IMR-90 (cell line): ENCODE data around the gene DOCK10. TPM values are rescaled to one million over a fixed set of nuclear protein-coding genes. Genes with fewer than 3 reads are reported as not detected.

Source experiments
- ATAC-seq: fragments of 200-7000 bp; cut with Tn5 transposase; 2 replicates; pipeline ENCODE4 v1.9.1; 2020; ENCODE audit warnings: low read depth, mild to moderate bottlenecking, moderate library complexity
- BruUV-seq: library from RNA; stranded (reverse); fragments of 400-500 nt; replicated peaks from 2 replicates; lab custom pipeline; 2021; lab: Mats Ljungman, UMichigan
- CTCF ChIA-PET: fragments of 300-600 bp; formaldehyde crosslinking; extraction: SDS; loops from one replicate; lab custom pipeline; 2021; ENCODE audit warnings: antibody characterized with exemption; lab: Yijun Ruan, JAX
- POLR2A ChIA-PET: fragments of 300-600 bp; sonication (Branson Sonifier 250); formaldehyde crosslinking; loops from one replicate; lab custom pipeline; 2022; ENCODE audit warnings: antibody characterized with exemption; ENCODE audit not compliant: unreplicated experiment; lab: Charles Lee
- DNase-seq: peaks from one replicate; pipeline ENCODE4 v3.0.0; 2013
- H2AFZ ChIP-seq: replicated peaks from 2 replicates; pipeline ENCODE3; 2013; ENCODE audit warnings: low read length, mild to moderate bottlenecking; ENCODE audit not compliant: poor library complexity
- H2AK5ac ChIP-seq: 2 replicates; pipeline ENCODE4 v1.6.1; 2013; ENCODE audit warnings: low read depth, low read length, inconsistent platforms
- H2AK9ac ChIP-seq: replicated peaks from 2 replicates; pipeline ENCODE3; 2013; ENCODE audit warnings: mild to moderate bottlenecking, low read depth, low read length, moderate library complexity; ENCODE audit not compliant: poor library complexity
- H2BK120ac ChIP-seq: 2 replicates; pipeline ENCODE4 v1.6.1; 2013; ENCODE audit warnings: low read depth, low read length, inconsistent platforms
- H2BK15ac ChIP-seq: 3 replicates; pipeline ENCODE4 v1.6.1; 2013; ENCODE audit warnings: low read depth, low read length, inconsistent platforms
- H2BK20ac ChIP-seq: 2 replicates; pipeline ENCODE4 v1.6.1; 2013; ENCODE audit warnings: low read depth, mild to moderate bottlenecking, inconsistent platforms, low read length, moderate library complexity
- H2BK5ac ChIP-seq: 2 replicates; pipeline ENCODE4 v1.6.1; 2013; ENCODE audit warnings: mild to moderate bottlenecking, low read depth, low read length, inconsistent platforms; ENCODE audit not compliant: poor library complexity, severe bottlenecking
- H3K14ac ChIP-seq: replicated peaks from 2 replicates; pipeline ENCODE4 v1.6.1; 2013; ENCODE audit warnings: low read depth, low read length, inconsistent platforms
- H3K18ac ChIP-seq: 2 replicates; pipeline ENCODE4 v1.6.1; 2013; ENCODE audit warnings: low read depth, low read length, control low read depth
- H3K23ac ChIP-seq: 2 replicates; pipeline ENCODE4 v1.6.1; 2013; ENCODE audit warnings: low read depth, low read length, inconsistent platforms
- H3K27ac ChIP-seq: 2 replicates; pipeline ENCODE4 v1.5.1; 2013; ENCODE audit warnings: mild to moderate bottlenecking, control low read depth, low read length; ENCODE audit not compliant: insufficient read depth
- H3K27me3 ChIP-seq: 2 replicates; pipeline ENCODE4 v1.6.1; 2013; ENCODE audit warnings: low read length; ENCODE audit not compliant: control insufficient read depth, insufficient read depth
- H3K36me3 ChIP-seq: 2 replicates; pipeline ENCODE4 v1.6.1; 2013; ENCODE audit warnings: low read length, mixed read lengths; ENCODE audit not compliant: control insufficient read depth, insufficient read depth
- H3K4ac ChIP-seq: 2 replicates; pipeline ENCODE4 v1.6.1; 2013; ENCODE audit warnings: low read depth, low read length, inconsistent platforms
- H3K4me1 ChIP-seq: 2 replicates; pipeline ENCODE4 v1.6.1; 2013; ENCODE audit warnings: low read length, mixed read lengths; ENCODE audit not compliant: control insufficient read depth, insufficient read depth
- H3K4me2 ChIP-seq: 2 replicates; pipeline ENCODE4 v1.6.1; 2013; ENCODE audit warnings: low read depth, mild to moderate bottlenecking, control low read depth, low read length, moderate library complexity
- H3K4me3 ChIP-seq: 2 replicates; pipeline ENCODE4 v1.5.1; 2013; ENCODE audit warnings: low read depth, mild to moderate bottlenecking, control low read depth, low read length, moderate library complexity; ENCODE audit not compliant: insufficient read depth
- H3K56ac ChIP-seq: 2 replicates; pipeline ENCODE4 v1.6.1; 2013; ENCODE audit warnings: low read length, inconsistent platforms; ENCODE audit not compliant: insufficient read depth; ENCODE audit errors: extremely low read depth
- H3K79me1 ChIP-seq, 2 experiments: 2 replicates each; pipeline ENCODE4 v1.6.1; 2013; ENCODE audit warnings: low read length in 2 of 2, inconsistent platforms in 1 of 2, low read depth in 1 of 2
- H3K9ac ChIP-seq: 2 replicates; pipeline ENCODE4 v1.6.1; 2013; ENCODE audit warnings: low read depth, low read length, control low read depth
- H3K9me1 ChIP-seq: 2 replicates; pipeline ENCODE4 v1.6.1; 2013; ENCODE audit warnings: low read length, inconsistent platforms; ENCODE audit not compliant: insufficient read depth
- H3K9me3 ChIP-seq: 2 replicates; pipeline ENCODE4 v1.6.1; 2013; ENCODE audit warnings: low read length; ENCODE audit not compliant: control insufficient read depth, insufficient read depth
- H4K20me1 ChIP-seq: 2 replicates; pipeline ENCODE4 v1.6.1; 2013; ENCODE audit warnings: low read length, inconsistent platforms; ENCODE audit not compliant: insufficient read depth
- H4K5ac ChIP-seq: 2 replicates; pipeline ENCODE4 v1.6.1; 2013; ENCODE audit warnings: mild to moderate bottlenecking, low read depth, low read length, control low read depth
- H4K8ac ChIP-seq, 2 experiments: 2 replicates each; pipeline ENCODE4 v1.6.1; 2013; ENCODE audit warnings: low read depth in 2 of 2, low read length in 2 of 2, control low read depth in 1 of 2, inconsistent platforms in 1 of 2
- H4K91ac ChIP-seq: 2 replicates; pipeline ENCODE4 v1.6.1; 2013; ENCODE audit warnings: low read depth, low read length, inconsistent platforms; ENCODE audit not compliant: insufficient read depth
- NFE2L2 ChIP-seq: fragments of 150-350 bp; IDR thresholded peaks from 2 replicates; pipeline ENCODE4 v1.6.1; 2016; ENCODE audit warnings: low read depth, mild to moderate bottlenecking, low read length
- SMC3 ChIP-seq: fragments of 150-350 bp; IDR thresholded peaks from 2 replicates; pipeline ENCODE4 v1.6.1; 2016; ENCODE audit warnings: low read depth, mild to moderate bottlenecking, antibody characterized with exemption, low read length, moderate library complexity
- WGBS, 2 experiments: methylation state at CpG; one replicate each; pipeline versions ENCODE4 v1.1.5 to v1.1.7; 2013; ENCODE audit warnings: missing lambda C conversion rate in 2 of 2; ENCODE audit not compliant: insufficient read length in 1 of 2; ENCODE audit errors: extremely low coverage in 2 of 2; 5-methylcytosine and 5-hydroxymethylcytosine counted together
- dilution Hi-C: fragments of 300-500 bp; cut with HindIII; formaldehyde crosslinking; loops from one replicate; pipeline ENCODE4 v1.14.3; 2018; ENCODE audit warnings: low sequenced_read_pairs; ENCODE audit not compliant: unreplicated experiment
- in situ Hi-C: fragments of 300-500 bp; cut with MboI; formaldehyde crosslinking; loops from 3 replicates; pipeline ENCODE4 v1.14.3; 2019; ENCODE audit warnings: low sequenced_read_pairs, inconsistent platforms, mixed read lengths
- intact Hi-C: fragments of 100-400 bp; cut with micrococcal nuclease; formaldehyde crosslinking; loops from 2 replicates; pipeline ENCODE4 v1.10.0; 2022
- polyA plus RNA-seq, 3 experiments: library from polyadenylated mRNA; depleted of rRNA; stranded (reverse); fragments of >200 nt; gene quantifications; 2 replicates each; pipeline ENCODE4 v1.2.3, GENCODE V29; 2012; ENCODE audit warnings: low replicate concordance in 1 of 3
- total RNA-seq: library from RNA; depleted of rRNA; stranded (reverse); fragments of >200 nt; gene quantifications from 2 replicates; pipeline ENCODE4 v1.2.3, GENCODE V29; 2012
- TF ChIP-seq, protein P1 (sequence below): conservative IDR thresholded peaks from 2 replicates; pipeline ENCODE4 v1.5.1; 2012; ENCODE audit warnings: mild to moderate bottlenecking, low read depth, low read length, improper control_type of control experiment

Gene DOCK10
- total and polyA plus RNA-seq, 2 of the 4 experiments (the other 2 are of a cell fraction) = 58.6 to 75.3 TPM

DNA sequence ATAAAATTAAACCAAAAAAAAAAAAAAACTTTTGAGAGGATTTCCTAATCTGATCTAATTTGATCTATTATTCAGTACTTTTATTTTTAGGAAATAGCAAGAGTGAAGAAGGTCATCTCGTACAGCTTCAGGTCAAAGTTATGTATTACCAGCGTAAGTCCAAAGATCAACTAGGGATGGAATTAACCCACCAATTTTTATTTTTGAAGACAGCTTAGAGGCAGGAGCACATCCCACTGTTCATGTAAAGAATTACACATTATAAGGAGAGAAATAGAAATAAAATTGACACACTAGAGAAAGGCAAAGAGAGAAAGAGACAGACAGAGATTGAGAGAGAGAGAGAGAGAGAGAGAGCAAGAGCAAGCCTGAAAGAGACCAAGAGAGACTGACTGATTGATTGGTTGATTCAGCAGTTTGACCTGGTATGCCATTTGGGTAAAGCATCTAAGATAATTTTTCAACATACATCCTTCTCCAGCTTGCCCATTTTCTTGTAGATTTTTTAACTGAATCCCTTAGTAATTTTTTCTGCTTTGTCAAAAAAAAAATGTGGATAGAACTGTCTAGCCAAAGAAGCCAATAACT, 25.1 kb downstream of the DOCK10 start:
- no peak overlapping the region for H4K91ac ChIP-seq
- no peaks in the 10 kb centered on the region for H3K27me3 ChIP-seq
- no peak for ATAC-seq
- no peak overlapping the region for H3K27ac ChIP-seq
- no peak for TF ChIP-seq SMC3
- TF ChIP-seq NFE2L2 = no peak
- TF ChIP-seq, protein P1, sequence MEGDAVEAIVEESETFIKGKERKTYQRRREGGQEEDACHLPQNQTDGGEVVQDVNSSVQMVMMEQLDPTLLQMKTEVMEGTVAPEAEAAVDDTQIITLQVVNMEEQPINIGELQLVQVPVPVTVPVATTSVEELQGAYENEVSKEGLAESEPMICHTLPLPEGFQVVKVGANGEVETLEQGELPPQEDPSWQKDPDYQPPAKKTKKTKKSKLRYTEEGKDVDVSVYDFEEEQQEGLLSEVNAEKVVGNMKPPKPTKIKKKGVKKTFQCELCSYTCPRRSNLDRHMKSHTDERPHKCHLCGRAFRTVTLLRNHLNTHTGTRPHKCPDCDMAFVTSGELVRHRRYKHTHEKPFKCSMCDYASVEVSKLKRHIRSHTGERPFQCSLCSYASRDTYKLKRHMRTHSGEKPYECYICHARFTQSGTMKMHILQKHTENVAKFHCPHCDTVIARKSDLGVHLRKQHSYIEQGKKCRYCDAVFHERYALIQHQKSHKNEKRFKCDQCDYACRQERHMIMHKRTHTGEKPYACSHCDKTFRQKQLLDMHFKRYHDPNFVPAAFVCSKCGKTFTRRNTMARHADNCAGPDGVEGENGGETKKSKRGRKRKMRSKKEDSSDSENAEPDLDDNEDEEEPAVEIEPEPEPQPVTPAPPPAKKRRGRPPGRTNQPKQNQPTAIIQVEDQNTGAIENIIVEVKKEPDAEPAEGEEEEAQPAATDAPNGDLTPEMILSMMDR = 0 out of 2 replicates have a peak, but pooled peaks have one; percentile 13
- no peak overlapping the region for H2BK120ac ChIP-seq
- peaks cover 7% of the 10 kb centered on the region; the same call in 1 of the 2 replicates for H3K4me1 ChIP-seq
- H3K79me1 ChIP-seq = peaks cover 35% of the 10 kb centered on the region in 2 experiments
- no TSS peak for BruUV-seq
- no peak overlapping the region for H4K8ac ChIP-seq
- no peak overlapping the region for H2BK15ac ChIP-seq
- H3K14ac ChIP-seq = no peak overlapping the region
- H2BK20ac ChIP-seq = no peak overlapping the region
- H2AK9ac ChIP-seq = no peak overlapping the region
- peak overlapping the region; percentile 45; the same call in 1 of the 2 replicates for H4K5ac ChIP-seq
- no peak overlapping the region for H3K4ac ChIP-seq
- H2AFZ ChIP-seq = no peak overlapping the region
- DNase-seq = no peak
- in situ Hi-C loops = loop anchor here (25.0 kb wide), 2 partner anchors 645 to 655 kb away; no protein-coding TSS in a partner anchor
- H3K4me3 ChIP-seq = no peak overlapping the region
- no peaks in the 10 kb centered on the region for H3K9me3 ChIP-seq
- no peaks in the 10 kb centered on the region for H3K36me3 ChIP-seq
- H3K18ac ChIP-seq = no peak overlapping the region
- dilution Hi-C loops = no loop called here
- no peaks in the 10 kb centered on the region for H4K20me1 ChIP-seq
- ChIA-PET CTCF (interaction anchor here (0.6 to 0.8 kb wide), 4 partner anchors 24 to 616 kb away, joined by 3 to 6 read pairs (median 4); no protein-coding TSS in a partner anchor), POLR2A (no interaction called here)
- H3K9ac ChIP-seq = no peak overlapping the region
- H3K4me2 ChIP-seq = no peak overlapping the region
- H2BK5ac ChIP-seq = no peak overlapping the region
- no peak overlapping the region for H2AK5ac ChIP-seq
- H3K23ac ChIP-seq = no peak overlapping the region
- H3K9me1 ChIP-seq = peaks cover 9% of the 10 kb centered on the region
- no peak overlapping the region for H3K56ac ChIP-seq
- no CpG with 5 or more reads among the region's 2 CpGs for WGBS, 2 experiments
- intact Hi-C loops = no loop called here
